ENCODE measurements around the gene KIF1A.

DNA sequence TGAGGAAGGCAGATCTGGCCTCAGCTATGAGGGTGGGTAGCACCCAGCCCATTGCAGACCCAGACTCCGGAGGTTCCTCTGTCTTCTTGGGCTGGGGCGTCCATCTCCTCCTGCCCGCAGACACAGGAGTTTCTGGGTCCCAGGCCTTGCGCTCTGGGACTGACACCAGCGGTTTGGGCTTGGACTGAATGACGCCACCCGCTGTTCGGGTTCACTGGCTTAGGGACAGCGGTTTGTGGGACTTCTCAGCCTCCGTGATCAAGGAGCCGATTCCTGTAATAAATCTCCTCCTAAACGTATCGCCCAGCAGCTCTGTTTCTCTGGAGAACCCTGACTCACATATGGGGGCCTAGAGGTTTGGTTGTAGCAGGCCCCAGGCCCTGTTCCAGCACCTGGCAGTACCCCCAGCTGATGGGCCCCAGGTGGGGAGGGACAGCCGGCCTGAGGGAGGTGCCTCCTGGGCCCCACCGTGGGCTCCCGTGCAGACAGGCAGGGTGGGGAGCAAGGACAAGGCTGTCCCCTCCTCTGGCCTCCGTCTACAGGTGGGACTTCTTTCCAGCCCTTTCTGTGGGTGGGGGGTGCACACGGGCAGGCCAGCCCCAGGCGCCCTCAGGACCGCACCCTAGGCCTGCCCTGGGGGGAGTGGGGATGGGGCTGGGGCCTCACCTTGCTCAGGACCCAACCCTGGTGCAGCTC, 132.8 kb downstream of the KIF1A start:
- no peak for TF ChIP-seq MAX (IDR thresholded peaks at IDR 0.05)
- no peak for TF ChIP-seq EP300 (IDR thresholded peaks at IDR 0.05; ENCODE audit: borderline replicate concordance)
- TF ChIP-seq TAF1 (IDR thresholded peaks at IDR 0.05; ENCODE audit: low read depth), result no peak
- TF ChIP-seq CREB1 (IDR thresholded peaks at IDR 0.05; ENCODE audit: low read depth), result no peak
- TF ChIP-seq ZBTB7A (IDR thresholded peaks at IDR 0.05; ENCODE audit: low read depth), result no peak

Measured in Ishikawa (cell line).